Measurements from ENCODE around the gene RSPH3.
"Not testable (repeated sequence)": the region's sequence is repeated elsewhere in the genome, so short reads cannot be mapped to it uniquely, and the experiment has no call there.

Gene RSPH3

DNA sequence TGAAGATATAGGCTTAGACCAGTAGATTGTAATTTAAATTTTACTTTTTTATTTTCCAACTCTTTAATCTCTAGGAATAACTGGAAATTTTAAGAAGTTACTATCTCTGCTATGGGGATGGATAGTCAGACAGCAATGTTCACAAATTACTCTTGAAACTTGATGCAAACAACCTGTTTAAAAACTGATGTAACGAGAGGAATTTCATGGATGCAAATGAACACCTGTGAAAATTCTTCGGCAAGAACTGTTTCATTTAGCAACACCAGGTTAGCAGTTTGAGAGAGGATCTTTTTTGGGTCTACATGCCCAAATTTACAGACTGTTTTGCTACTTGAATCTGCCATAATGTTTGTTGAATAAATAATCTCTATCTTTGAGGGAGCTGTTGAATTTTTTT is 20.0 kb upstream of the RSPH3 start:
- no peak for DNase-seq

DNA sequence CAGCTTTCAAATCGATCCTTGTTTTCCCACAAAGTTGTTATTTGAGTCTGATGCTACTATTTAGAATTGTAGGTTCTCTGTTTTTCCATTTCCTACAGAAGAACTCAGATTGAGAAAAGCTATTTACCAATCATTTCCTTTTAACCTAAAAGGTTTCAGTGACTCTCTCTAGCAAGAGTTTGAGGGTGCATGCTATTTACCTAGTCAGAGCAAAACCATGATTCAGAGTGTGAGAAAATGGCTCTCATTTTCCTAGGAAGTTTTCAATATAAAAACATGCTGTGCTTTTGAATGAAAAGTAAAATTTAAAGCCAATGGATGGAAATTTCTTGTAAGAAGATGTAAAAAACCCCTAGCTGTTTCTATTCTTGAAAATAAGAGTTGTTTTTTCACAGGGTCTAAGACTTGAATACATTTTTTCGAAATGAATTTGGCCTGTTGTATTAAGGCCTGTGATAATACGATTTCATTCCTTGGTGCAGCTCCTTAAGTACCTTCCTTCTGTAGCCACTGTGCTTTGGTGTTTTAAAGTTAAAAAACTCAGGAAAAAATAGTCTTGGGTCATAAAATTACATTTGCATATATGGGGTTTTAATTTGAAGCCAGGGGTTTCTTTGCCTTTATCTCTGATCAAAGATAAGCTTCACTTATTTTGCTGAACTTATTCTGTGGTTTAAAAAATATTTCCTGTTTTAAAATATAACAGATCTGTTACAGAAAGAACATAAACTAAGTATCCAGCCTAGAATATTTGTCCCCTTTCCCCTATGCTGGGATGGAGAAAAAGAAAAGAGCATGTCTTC is 18.0 kb upstream of the RSPH3 start:
- no peak for DNase-seq

DNA sequence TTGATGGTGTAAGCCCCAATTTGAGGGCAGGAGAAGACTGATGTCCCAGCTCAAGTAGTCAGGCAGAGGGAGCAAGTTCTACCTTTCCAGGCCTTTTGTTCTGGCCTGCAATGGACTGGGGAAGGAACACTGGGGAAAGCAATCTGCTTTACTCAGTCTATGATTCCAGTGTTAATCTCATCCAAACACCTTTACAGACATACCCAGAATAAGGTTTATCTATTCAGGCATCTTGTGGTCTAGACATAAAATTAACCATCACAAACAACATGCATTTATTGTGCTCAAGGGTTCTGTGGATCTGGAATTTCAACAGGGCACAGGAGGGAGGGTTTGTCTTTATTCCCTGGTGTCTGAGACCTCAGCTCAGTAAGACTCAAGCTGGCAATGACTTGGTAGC is 14.4 kb upstream of the RSPH3 start:
- no peak for DNase-seq

DNA sequence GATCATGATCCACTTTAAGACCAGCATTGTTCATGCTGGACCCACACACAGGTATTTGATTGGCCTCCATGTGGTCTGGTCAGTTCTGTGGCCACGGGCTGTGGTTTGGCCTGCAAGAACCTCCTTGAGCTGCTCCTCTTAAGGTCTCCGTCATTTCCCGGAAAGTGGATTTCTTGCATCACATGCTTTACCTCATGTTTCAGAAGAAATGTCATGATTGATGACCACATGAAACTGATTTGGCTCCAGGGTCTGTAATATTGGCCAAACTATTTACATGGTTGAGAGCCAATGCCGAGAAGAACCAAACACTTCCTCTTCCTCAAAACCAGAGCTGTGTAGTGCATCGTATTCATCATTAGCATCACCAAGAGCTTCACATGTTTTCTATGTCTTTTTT is 13.2 kb upstream of the RSPH3 start:
- DNase-seq: no peak

DNA sequence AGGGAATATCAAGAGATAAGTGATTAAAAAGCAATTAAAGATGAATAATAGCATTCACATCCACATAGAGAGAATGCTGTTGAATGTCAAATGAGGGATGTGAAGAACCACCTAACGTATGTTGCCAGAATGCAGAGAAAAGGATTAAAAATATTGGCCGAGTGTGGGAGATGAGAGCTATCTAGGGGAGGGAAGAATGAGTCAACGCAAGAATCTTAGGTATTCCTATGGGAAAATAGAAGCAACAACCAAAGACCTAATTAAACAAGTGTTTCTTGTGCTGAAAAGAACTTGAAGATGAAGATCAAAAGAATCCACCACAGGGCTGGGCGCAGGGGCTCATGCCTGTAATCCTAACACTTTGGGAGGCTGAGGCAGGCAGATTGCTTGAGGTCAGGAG is 12.2 kb upstream of the RSPH3 start:
- DNase-seq: no peak

DNA sequence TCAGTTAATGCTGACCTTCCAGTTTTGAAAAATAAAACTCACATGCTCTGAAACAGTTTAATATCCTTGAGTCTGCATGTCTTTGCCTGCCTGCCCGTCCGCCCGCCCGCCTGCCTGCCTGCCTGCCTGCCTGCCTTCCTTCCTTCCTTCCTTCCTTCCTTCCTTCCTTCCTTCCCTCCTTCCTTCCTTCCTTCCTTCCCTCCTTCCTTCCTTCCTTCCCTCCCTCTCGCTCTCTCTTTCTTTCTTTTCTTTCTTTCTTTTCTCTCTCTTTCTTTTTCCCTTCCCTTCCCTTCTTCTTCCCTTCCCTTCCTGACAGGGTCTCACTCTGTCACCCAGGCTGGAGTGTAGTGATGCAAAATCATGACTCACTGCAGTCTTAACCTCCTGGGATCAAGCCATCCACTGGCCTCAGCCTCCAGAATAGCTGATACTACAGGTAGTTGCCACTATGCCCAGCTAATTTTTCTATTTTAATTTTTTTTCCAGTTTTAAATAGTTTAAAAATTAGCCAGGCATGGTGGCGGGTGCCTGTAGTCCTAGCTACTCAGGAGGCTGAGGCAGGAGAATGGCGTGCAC is 10.1 kb upstream of the RSPH3 start:
- DNase-seq: not testable (repeated sequence)

DNA sequence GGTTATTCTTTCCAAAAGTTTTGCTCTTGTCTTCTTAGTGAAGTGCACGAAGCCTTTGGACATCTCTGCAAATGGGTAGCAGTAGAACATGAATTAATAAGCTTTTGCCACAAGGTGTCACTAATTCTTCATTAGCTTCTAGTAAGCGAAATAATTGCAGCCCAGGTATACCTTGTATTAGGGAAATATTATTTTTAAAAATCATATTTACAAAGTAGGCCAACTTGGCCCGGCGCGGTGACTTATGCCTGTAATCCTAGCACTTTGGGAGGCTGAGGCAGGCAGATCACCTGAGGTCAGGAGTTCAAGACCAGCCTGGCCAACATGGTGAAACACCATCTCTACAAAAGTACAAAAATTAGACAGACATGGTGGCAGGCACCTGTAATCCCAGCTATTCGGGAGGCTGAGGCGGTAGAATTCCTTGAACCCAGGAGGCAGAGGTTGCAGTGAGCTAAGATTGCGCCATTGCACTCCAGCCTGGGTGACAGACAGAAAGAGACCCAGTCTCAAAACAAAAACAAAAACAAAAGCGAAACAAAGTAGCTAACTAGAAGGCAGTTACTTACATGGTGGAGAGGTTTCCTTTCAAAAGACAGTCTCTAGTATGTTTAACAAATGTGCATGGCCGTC is 8.8 kb upstream of the RSPH3 start:
- DNase-seq: peak in 1 of 2 experiments; percentile 0

DNA sequence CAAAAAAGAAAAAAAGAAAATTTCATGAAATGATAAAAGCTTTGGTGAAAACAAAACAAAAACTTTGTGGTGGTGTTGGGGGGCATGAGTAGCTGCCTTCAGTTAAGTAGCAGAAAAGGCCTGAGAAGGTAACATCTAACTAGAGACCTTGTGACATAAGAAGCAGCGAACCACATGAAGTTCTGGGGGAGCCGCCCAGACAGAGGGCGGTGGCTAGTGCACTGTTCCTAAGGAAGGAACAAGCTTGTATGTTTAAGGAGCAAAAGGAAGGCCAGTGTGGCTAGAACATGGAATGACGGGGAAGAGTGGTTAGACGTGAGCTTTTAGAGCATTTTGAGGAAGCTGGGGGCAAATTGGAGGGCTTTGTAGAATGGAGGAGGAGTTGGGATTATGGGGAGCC is 7.5 kb upstream of the RSPH3 start:
- DNase-seq: no peak

DNA sequence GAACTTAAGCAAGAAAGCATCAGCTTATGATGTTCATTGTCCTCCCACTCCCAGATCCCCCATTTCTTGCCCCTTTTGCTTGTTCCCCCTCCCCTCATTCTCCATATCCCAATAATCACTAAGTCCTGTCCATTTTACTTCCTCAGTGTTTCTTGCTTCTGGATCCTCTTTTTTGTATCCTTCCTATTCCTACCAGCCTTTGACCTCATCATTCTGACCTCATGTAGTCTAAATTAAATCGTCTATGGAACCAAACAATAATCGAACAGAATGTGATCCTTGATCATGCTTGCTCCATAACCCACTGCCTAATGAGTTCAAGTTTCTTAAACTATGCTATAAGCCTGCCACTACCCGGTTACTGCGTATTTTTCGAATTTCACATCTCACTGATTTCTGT is 5.4 kb upstream of the RSPH3 start:
- no peak for DNase-seq

DNA sequence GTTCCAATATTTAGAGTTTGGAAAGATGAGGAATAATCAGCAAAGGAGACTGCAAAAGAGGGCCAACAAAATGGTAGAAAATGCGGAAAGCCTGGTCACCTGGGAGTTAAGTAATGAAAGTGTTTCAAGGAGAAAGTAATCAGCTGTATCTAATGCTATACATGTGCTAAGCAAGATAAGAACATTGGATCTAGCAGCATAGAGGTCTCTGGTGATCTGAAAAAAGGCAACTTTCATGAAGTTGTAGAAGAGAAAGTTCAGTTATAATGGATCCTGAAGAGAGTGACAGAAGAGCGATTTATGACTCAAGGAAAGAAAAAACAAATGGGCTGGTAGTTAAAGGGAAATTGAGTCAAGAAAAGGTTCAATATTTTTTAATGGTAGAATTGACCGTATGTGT is 4.6 kb upstream of the RSPH3 start:
- no peak for DNase-seq

DNA sequence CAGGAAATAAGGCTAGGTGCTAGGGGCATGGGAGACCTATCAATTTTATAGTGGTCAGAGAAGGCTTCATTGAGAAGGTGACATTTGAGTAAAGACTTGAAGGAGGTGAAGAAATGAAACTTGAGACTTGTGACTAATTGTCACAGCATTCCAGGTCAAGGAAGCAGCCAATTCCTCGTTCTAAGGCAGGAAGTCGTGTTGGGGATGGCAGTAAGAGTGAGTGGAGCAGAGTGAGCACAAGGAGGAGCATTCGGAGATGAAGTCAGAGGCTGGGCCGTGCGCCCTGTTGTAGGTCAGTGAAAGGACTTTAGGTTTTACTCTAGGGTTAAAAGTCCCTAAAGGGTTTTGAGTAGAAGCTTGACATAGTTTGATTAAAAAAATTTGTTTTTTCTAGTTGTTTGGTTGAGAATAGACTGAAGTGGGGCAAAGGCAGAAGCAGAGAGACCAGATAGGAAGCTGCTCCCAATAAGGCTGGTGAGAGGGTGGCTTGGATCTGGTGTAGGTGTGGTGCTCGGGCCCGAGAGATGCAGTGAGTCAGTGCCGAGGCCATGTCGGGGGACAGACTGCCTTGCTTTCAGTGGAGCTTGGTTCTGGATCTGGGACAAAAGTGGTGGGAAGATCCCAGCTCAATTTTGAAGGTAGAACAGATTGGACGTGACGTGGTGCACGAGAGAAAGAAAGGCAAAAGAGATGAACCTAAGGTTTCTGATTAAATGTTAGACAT is 2.6 kb upstream of the RSPH3 start:
- no peak for DNase-seq

DNA sequence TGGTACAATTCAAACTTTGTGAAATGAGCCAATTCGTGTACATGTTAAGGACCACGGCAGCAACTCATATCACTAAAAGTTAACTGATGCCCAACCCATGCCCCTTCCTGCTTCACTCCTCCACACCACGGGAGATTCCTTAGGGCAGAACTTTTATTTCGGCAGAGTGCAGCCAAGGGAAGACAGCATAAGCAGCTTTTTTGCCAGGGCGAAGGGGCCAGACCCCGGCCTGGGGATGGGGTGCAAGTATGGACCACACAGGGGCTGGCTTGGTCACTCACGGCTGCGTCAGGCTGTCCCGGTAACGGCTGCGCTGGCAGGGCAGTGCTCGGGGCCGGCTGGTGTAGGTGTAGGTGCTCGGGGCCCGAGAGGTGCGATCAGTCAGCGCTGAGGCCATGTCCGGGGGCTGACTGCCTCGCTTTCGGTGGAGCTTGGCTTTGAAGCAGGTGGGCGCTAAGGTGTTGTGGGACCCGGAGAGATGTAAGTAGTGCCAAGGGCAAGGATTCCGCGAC is 792 bp downstream of the RSPH3 start:
- no peak for DNase-seq

DNA sequence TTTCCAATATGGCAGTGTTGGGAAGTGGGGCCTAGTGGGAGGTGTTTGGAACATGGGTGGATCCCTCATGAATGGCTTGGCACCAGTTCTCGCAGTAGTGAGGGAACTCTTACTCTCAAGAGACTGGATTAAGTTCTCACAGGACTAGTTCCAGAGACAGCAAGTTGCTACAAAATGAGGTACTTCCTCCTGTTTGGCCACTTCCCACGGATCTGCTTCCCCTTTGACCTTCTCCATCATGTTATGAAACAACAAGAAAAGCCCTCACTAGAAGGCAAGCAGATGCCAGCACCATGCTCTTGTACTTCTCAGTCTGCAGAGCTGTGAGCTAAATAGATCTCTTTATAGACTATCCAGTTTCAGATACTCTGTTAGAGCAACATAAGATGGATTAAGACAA is 3.1 kb downstream of the RSPH3 start:
- no peak for DNase-seq

DNA sequence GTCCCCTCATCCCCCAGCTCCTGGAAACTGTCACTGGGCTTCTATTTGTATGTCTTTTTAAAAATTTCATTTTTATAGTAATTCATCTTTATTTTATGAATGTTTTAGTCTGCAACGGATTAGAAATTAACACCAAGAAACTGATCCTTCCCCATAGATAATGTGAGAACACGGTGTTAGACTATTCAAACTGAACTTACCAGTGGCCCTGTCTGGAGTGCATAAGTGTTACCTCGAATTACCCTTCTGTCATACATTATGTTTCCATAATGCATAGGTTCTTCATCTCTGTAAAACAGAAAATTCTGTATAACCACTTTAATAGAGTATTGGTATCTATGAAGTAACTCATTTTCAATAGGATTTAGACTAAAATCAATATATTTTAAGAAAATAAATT is 6.4 kb downstream of the RSPH3 start:
- no peak for DNase-seq

DNA sequence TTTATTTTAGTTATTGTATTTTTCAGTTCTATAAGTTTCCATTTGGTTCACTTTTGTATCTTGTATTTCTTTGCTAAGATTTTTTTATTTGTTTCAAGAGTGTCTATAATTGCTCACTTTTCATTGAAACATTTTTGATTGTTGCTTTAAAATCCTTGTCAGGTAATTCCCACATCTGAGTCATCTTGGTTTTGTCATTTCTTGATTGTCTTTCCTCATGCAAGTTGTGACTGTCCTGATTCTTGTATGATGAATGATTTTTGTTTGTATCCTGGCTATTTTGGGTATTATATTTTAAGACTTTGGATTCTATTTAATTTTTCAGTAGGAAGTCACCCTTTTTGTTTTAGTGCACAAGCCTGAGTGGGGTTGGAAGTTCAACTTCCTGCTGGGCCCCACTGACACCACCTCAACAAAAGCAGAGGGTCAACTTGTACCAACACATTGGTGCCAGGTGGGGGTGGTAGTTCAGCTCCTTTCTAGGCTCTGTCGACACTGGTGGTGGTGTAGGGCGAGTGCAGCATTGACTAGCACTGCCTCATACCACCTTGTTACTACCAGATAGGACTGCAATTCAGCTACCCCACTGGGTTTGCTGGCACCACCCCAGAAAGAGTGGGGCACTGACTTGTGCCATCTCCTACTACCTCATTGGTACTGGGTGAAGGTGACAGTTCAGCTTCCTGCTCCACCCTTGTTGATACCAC is 8.8 kb downstream of the RSPH3 start:
- DNase-seq: no peak

DNA sequence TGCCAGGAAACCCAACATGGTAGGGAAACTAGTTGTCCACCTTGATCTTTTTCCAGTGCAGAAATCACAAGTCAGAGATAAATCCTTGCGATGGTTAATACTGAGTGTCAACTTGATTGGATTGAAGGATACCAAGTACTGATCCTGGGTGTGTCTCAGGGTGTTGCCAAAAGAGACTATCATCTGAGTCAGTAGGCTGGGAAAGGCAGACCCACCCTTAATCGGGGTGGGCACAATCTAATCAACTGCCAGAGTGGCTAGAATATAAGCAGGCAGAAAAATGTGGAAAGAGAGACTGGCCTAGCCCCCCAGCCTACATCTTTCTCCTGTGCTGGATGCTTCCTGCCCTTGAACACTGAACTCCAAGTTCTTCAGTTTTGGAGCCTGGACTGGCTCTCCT is 10.3 kb downstream of the RSPH3 start:
- DNase-seq: not testable (repeated sequence)

DNA sequence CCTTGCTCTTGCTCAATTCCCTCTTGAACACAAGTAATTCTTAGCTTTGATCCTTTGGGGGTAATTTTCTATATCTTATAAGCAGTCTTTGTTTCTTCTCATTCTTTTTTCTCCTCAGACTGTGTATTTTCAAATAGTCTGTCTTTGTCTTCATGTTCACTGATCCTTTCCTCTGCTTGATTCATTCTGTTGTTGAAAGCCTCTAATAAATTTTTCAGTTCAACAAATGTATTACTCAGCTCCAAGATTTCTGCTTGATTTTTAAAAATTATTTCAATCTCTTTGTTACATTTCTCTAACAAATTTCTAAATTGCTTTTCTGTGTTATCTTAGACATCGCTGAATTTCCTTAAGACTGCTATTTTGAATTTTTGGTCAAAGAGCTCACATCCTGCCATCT is 11.5 kb downstream of the RSPH3 start:
- no peak for DNase-seq

DNA sequence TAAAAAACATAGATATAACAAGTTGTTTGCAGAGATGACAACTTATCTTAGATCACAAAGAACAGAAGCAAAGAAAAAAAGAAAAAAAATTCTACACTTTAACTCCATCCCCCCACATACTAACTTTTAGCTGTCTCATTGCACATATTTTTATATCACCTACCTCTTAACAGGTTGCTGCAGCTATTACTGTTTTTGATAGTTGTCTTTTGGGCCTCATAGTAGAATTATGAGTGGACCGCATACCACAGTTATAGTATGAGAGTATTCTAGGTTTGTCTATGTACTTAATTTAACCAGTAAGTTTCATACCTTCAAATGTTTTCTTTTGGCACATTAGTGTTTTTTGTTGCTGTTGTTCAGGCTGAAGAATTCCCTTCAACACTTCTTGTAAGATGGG is 12.3 kb downstream of the RSPH3 start:
- no peak for DNase-seq

DNA sequence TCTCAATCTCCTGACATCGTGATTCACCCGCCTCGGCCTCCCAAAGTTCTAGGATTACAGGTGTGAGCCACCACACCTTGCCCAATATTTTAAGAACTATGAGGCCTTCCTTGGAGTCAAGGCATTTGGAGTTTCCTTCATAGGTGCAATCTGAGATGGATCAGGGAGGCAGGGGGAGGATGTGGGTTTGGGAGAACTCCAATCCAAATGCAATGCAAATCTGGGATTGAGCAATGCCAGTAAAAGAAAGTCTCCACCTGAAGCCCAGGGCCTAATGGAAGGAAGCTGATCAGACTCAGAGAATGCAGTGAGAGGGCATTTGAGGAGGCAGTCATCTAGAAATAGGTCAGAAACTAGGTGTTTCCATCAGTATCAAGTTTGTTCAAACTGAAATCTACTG is 21.2 kb downstream of the RSPH3 start:
- DNase-seq: no peak

DNA sequence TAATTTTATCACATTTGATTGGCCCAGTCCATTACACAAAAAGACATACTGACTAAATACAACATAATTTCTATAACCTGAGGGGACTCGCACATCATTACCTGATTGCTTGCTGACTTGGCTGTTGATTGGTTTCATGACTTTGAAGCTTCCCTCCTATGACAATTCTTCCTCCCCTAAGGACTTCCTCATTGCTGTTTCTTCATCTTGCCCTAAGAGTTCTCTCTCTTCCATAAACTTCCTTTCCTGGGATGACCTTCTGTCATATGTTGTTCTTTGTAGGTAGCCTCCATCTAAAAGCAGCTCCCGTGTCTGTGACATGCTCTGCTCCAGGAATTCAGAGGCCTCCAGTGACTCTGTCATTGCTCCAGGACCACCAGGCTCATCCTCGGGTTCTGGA is 22.6 kb downstream of the RSPH3 start:
- DNase-seq: no peak

DNA sequence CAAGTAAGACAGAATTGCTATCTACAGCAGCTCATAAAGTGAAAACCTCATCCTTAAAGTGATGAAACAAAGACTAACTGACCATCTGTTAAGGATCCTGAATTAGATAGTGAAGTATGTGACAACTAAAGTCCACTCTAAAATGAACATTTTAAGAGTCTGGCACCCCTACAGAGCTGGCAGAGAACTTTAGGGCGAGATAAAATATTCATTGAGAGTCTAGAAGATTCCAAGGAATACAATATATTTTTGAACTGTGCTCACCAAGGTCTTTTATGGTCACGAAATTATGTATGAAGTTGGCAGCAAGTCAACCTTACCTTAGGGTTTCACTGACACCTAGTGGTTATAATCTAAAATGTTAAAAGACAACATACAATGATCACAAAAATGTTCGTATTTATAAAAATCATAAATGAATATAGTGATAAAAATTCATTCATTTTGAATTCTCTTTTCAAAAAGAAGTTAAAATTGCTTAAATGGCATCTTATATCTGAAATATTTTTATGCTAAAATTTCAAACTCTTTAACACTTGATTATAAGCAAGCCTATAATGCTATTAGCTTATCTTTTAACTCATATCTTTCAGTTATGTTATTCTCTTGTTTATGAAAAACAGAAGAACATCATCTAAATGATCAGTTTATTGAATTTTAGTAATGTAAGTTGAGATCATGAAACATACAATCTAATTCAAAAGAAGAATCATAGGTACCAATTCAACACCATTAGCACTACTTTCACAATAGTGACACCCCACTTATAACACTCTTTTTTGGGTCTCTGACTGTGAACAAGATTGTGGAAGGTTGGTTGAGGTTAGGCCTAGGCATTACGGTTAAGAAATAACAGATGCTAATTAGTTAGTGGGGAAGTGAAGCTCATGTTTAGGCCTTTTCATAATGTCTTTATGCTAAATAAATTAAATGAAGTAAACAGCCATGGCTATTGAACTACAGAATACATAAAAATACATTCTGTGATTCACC is 27.5 kb downstream of the RSPH3 start:
- DNase-seq: peak in 1 of 2 experiments; percentile 2
